Measurements from ENCODE around the gene PNCK. TPM values are rescaled to one million over a fixed set of nuclear protein-coding genes. Genes with fewer than 3 reads are reported as not detected.

The PNCK gene
- total and polyA plus RNA-seq, 10 of the 15 experiments (the other 5 are each of a cell fraction or from before 2014, with no cell fraction given) = 0.21 to 0.67 (median 0.54) TPM; not detected in 7

DNA sequence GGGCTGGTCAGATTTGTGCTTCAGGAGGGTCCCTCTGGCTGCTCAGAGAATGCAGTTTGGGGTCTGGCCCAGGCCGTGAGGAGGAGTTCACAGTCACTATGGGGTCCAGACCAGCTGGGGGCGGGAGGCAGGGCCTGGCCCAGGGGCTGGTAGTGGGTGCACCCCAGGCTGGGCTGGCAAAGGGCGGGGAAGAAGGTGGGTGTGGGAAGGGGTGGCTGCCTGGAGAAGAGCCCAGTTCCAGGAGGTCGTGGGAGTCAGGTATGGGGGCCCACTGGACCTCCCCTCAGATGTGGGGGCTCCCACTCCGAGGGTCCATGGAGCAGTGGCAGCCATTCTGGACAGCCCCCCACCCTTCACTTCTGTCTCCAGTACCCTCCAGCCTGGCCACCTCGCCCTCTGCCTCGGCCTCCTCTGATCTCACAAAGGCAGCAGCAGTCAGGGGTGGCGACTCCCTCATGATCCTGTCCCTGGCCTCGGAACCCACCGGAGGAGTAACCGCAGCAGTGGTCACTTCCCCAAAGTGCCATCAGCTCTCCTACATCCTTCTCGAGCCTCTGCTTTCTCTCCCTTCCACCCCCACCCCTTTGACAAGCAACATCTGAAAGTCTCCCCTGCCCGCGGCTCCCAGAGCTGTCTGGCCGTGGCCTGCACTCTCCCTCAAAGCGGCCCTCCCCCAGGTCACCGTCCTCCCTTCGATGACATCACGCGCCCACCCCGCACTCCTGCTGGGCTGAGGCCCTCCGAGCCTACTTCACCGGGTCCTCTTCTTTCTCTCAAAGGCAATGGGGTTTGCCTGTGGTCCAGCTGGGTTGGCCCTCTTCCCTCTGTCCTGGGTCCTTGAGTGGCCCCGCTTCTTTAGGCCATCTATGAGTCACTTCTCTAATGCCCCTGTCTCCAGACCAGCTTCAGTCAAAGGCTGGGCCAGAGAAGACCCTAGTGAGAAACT, 12.4 kb upstream of the PNCK start:
- Histone ChIP-seq H3K27ac (ENCODE audit: control insufficient read depth, insufficient read depth) (no peak overlapping the region), H3K27me3 (replicated peaks in 1 of 2; ENCODE audit: control insufficient read depth in 2 of 2, insufficient read depth in 2 of 2, low read length in 1 of 2) (no peaks in the 10 kb centered on the region), H4K20me1 (ENCODE audit: control insufficient read depth, insufficient read depth) (no peaks in the 10 kb centered on the region), H3K9me3 (replicated peaks; ENCODE audit: control insufficient read depth, insufficient read depth, low read length) (no peaks in the 10 kb centered on the region; the same call in 2 of the 3 replicates), H3K79me2 (ENCODE audit: control insufficient read depth, insufficient read depth, low read length) (no peaks in the 10 kb centered on the region), H3K4me3 (no peak overlapping the region), H3K4me1 (ENCODE audit: control insufficient read depth, insufficient read depth, low read length) (no peaks in the 10 kb centered on the region), H3K4me2 (ENCODE audit: control insufficient read depth, insufficient read depth) (no peak overlapping the region), H2AFZ (ENCODE audit: control insufficient read depth, low read depth, low read length) (no peak overlapping the region), H3K36me3 (ENCODE audit: control insufficient read depth in 2 of 2, insufficient read depth in 2 of 2, low read length in 1 of 2) (no peaks in the 10 kb centered on the region), H3K9ac (ENCODE audit: control insufficient read depth, insufficient read depth, low read length) (no peak overlapping the region)
- ChIA-PET RAD21 (ENCODE audit: unreplicated experiment) (interaction anchor here (1.5 kb wide), 1 partner anchor 38 kb away, joined by 4 read pairs; the partner anchor contains the start of gene BCAP31), SMC1A (ENCODE audit: uncharacterized antibody, unreplicated experiment) (no interaction called here), CTCF (interaction anchor here (1.4 to 1.6 kb wide), 2 partner anchors 36 to 77 kb away, joined by 3 read pairs; partner anchors contain the start of gene PLXNB3), POLR2A (no interaction called here)
- in situ Hi-C loops (cut with MboI) = no loop called here
- WGBS (ENCODE audit: insufficient coverage, insufficient replicate concordance, low lambda C conversion rate, missing lambda C conversion rate) = 48% methylated on average over 24 of the region's 24 CpGs
- BruUV-seq (replicated peaks) = no TSS peak
- no peak for FAIRE-seq
- ATAC-seq = no peak
- DNase-seq (ENCODE audit: low read depth, low spot score) = no peak
- intact Hi-C loops (cut with micrococcal nuclease; ENCODE audit: unreplicated experiment) = no loop called here
- TF ChIP-seq SMC3 (IDR thresholded peaks at IDR 0.05; ENCODE audit: borderline replicate concordance, low read length) = no peak
- TF ChIP-seq KAT2A (conservative IDR thresholded peaks at IDR 0.05; ENCODE audit: control insufficient read depth, low read depth, low read length) = no peak
- no peak for TF ChIP-seq RELA (IDR thresholded peaks at IDR 0.05; ENCODE audit: borderline replicate concordance, partially characterized antibody)
- no peak for TF ChIP-seq SMAD5 (IDR thresholded peaks at IDR 0.05; ENCODE audit: low read depth)
- TF ChIP-seq DPF2 (IDR thresholded peaks at IDR 0.05) = no peak
- no peak for TF ChIP-seq SREBF2 (IDR thresholded peaks at IDR 0.05; ENCODE audit: low read length)
- TF ChIP-seq USF2 (IDR thresholded peaks at IDR 0.05; ENCODE audit: borderline replicate concordance, low read depth, low read length) = no peak
- TF ChIP-seq, protein P1, sequence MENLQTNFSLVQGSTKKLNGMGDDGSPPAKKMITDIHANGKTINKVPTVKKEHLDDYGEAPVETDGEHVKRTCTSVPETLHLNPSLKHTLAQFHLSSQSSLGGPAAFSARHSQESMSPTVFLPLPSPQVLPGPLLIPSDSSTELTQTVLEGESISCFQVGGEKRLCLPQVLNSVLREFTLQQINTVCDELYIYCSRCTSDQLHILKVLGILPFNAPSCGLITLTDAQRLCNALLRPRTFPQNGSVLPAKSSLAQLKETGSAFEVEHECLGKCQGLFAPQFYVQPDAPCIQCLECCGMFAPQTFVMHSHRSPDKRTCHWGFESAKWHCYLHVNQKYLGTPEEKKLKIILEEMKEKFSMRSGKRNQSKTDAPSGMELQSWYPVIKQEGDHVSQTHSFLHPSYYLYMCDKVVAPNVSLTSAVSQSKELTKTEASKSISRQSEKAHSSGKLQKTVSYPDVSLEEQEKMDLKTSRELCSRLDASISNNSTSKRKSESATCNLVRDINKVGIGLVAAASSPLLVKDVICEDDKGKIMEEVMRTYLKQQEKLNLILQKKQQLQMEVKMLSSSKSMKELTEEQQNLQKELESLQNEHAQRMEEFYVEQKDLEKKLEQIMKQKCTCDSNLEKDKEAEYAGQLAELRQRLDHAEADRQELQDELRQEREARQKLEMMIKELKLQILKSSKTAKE (IDR thresholded peaks at IDR 0.05; ENCODE audit: low read depth, poor library complexity, severe bottlenecking) = no peak
- TF ChIP-seq SIX5 (IDR thresholded peaks at IDR 0.05; ENCODE audit: low read depth, low read length, severe bottlenecking) = no peak
- no peak for TF ChIP-seq KDM1A (IDR thresholded peaks at IDR 0.05; ENCODE audit: borderline replicate concordance)
- no peak for TF ChIP-seq BCLAF1 (IDR thresholded peaks at IDR 0.05)
- TF ChIP-seq, protein P2, sequence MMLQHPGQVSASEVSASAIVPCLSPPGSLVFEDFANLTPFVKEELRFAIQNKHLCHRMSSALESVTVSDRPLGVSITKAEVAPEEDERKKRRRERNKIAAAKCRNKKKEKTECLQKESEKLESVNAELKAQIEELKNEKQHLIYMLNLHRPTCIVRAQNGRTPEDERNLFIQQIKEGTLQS (IDR thresholded peaks at IDR 0.05; ENCODE audit: borderline replicate concordance, extremely low read depth, low read depth, low read length) = no peak
- TF ChIP-seq HDGF (IDR thresholded peaks at IDR 0.05) = no peak
- TF ChIP-seq TAF1 (IDR thresholded peaks at IDR 0.05; ENCODE audit: borderline replicate concordance, low read depth, low read length) = no peak
- TF ChIP-seq ASH2L (IDR thresholded peaks at IDR 0.05; ENCODE audit: borderline replicate concordance, low read depth) = no peak
